ENCODE measurements around the gene DTHD1.

DNA sequence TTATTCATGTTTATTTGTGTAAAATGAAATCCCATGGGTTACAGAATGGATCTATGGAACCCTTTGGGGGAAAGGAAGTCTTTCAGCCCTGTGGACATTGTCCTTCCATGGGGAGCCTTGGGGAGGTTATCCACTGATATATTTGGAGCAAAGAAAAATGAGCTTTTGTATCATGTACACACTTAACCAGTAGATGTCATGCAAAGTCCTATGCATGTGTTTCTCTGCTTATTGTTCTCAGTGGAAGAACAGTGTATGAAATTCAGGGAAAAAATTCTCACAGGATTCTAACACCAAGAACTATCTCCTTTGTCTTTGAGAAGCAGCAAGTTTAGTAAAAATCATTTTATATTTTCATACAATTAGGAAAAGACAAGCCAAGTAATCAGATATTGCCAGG, 105.3 kb downstream of the DTHD1 start:
- TF ChIP-seq POLR2A (IDR thresholded peaks at IDR 0.05) (no peak), CTCF (IDR thresholded peaks at IDR 0.05) (no peak), EP300 (IDR thresholded peaks at IDR 0.05) (no peak)
